Ramos (cell line): ENCODE data around the gene PARK7.

ENCODE experiments used
- in situ Hi-C: fragments of 300-500 bp; cut with MboI; formaldehyde crosslinking; loops from one replicate; pipeline ENCODE4 v1.14.3; 2022; ENCODE audit warnings: low sequenced_read_pairs; ENCODE audit not compliant: unreplicated experiment

PARK7 gene

GRCh38 chr1:7975212-7975865, 13.8 kb downstream of the PARK7 start:
- in situ Hi-C loops: no loop called here

- in situ Hi-C loops: no loop called here
Observed at GRCh38 chr1:7980984-7981383, 19.5 kb downstream of the PARK7 start.

- in situ Hi-C loops: no loop called here
Observed at GRCh38 chr1:7983086-7983778, 21.7 kb downstream of the PARK7 start.

GRCh38 chr1:7984811-7985210, 23.3 kb downstream of the PARK7 start:
- in situ Hi-C loops: no loop called here

- in situ Hi-C loops: no loop called here
Observed at GRCh38 chr1:7985851-7986612, 24.5 kb downstream of the PARK7 start.

- in situ Hi-C loops: no loop called here
Observed at GRCh38 chr1:7987528-7987927, 26.0 kb downstream of the PARK7 start.

- in situ Hi-C loops: no loop called here
Observed at GRCh38 chr1:7988576-7988975, 27.1 kb downstream of the PARK7 start.

GRCh38 chr1:7989762-7990428, 28.4 kb downstream of the PARK7 start:
- in situ Hi-C loops: no loop called here

GRCh38 chr1:7991504-7992440, 30.3 kb downstream of the PARK7 start:
- in situ Hi-C loops: no loop called here

- in situ Hi-C loops: no loop called here
Observed at GRCh38 chr1:7992885-7993284, 31.4 kb downstream of the PARK7 start.

GRCh38 chr1:7993593-7994479, 32.3 kb downstream of the PARK7 start:
- in situ Hi-C loops: no loop called here

- in situ Hi-C loops: no loop called here
Observed at GRCh38 chr1:7994827-7995226, 33.3 kb downstream of the PARK7 start.

GRCh38 chr1:7995437-7995836, 33.9 kb downstream of the PARK7 start:
- in situ Hi-C loops: no loop called here

GRCh38 chr1:8002329-8002910, 40.9 kb downstream of the PARK7 start:
- in situ Hi-C loops: loop anchor here (25.0 kb wide), 2 partner anchors 560 to 835 kb away; no protein-coding TSS in a partner anchor

- in situ Hi-C loops: loop anchor here (25.0 kb wide), 2 partner anchors 559 to 834 kb away; no protein-coding TSS in a partner anchor
Observed at GRCh38 chr1:8002921-8003320, 41.4 kb downstream of the PARK7 start.

- in situ Hi-C loops: loop anchor here (25.0 kb wide), 2 partner anchors 559 to 834 kb away; no protein-coding TSS in a partner anchor
Observed at GRCh38 chr1:8003438-8004112, 42.1 kb downstream of the PARK7 start.

- in situ Hi-C loops: loop anchor here (25.0 kb wide), 2 partner anchors 558 to 833 kb away; no protein-coding TSS in a partner anchor
Observed at GRCh38 chr1:8004113-8004802, 42.7 kb downstream of the PARK7 start.
